GM23248 (cell line): ENCODE data around the gene RSRC1.

Experiments used
- EZH2 ChIP-seq: fragments of 200-600 bp; sonication (generic); IDR thresholded peaks from 2 replicates; pipeline ENCODE4 v1.6.1; 2018; ENCODE audit warnings: antibody characterized with exemption, mild to moderate bottlenecking; ENCODE audit not compliant: insufficient read depth, poor library complexity, severe bottlenecking
- EZH2phosphoT487 ChIP-seq: fragments of 200-600 bp; sonication (generic); IDR thresholded peaks from 2 replicates; pipeline ENCODE4 v1.6.1; 2018; ENCODE audit warnings: antibody characterized with exemption, moderate library complexity, mild to moderate bottlenecking, low read depth; ENCODE audit not compliant: insufficient read depth

DNA sequence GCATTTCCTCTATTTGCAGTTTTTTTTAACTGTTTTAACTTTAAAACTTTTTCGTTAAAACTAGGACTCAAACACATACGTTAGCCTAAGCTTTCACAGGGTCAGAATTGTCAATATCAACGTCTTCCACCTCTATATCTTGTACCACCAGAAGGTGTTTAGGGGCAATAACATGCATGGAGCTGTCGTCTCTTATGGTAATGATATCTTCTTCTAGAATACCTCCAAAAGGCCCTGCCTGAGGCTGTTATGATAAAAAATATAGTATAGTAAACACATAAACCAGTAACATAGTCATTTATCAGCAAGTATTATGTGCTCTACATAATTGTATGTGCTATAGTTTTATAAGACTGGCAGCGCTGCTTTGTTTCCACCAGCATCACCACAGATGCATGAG is 384.8 kb downstream of the RSRC1 start:
- no peak for TF ChIP-seq EZH2phosphoT487
- no peak for TF ChIP-seq EZH2
